Measurements from ENCODE around the gene STAT3. TPM values are rescaled to one million over a fixed set of nuclear protein-coding genes. Genes with fewer than 3 reads are reported as not detected.
A peak's percentile ranks its signal among the peaks of the same experiment; 100 is the strongest.
"Not testable (repeated sequence)": the region's sequence is repeated elsewhere in the genome, so short reads cannot be mapped to it uniquely, and the experiment has no call there.

STAT3 gene
- total RNA-seq, 1 donor from 2014 or later, result 116 TPM

DNA sequence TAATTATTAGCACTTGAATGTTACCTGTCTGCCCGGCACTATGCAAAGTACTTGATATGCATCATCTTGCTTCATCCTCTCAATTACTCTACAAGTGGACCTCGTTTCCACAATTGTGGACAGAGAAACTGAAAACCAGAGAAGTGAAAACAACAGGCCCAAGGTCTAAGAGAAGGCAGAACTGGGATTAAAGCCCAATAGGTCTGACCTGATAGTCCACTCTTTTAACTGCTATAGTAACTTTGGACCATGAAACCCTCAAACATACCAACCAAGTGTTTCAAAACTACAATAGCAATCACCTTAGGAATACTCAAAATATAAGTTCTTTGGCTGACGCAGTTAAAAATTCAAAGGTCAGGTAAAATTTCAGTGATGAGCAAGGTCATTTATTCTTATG is 7.3 kb downstream of the STAT3 start:
- Histone ChIP-seq H3K27me3 (ENCODE audit: low read depth) (no peaks in the 10 kb centered on the region), H3K36me3 (peaks cover 9% of the 10 kb centered on the region), H3K27ac (replicated peaks) (peak overlapping the region; percentile 59), H3K4me3 (no peak overlapping the region), H3K4me1 (peaks cover 98% of the 10 kb centered on the region), H3K9me3 (replicated peaks) (no peaks in the 10 kb centered on the region)
- intact Hi-C loops (cut with micrococcal nuclease), result no loop called here
- DNase-seq, result no peak
- TF ChIP-seq, protein P1, sequence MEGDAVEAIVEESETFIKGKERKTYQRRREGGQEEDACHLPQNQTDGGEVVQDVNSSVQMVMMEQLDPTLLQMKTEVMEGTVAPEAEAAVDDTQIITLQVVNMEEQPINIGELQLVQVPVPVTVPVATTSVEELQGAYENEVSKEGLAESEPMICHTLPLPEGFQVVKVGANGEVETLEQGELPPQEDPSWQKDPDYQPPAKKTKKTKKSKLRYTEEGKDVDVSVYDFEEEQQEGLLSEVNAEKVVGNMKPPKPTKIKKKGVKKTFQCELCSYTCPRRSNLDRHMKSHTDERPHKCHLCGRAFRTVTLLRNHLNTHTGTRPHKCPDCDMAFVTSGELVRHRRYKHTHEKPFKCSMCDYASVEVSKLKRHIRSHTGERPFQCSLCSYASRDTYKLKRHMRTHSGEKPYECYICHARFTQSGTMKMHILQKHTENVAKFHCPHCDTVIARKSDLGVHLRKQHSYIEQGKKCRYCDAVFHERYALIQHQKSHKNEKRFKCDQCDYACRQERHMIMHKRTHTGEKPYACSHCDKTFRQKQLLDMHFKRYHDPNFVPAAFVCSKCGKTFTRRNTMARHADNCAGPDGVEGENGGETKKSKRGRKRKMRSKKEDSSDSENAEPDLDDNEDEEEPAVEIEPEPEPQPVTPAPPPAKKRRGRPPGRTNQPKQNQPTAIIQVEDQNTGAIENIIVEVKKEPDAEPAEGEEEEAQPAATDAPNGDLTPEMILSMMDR (IDR thresholded peaks at IDR 0.05; ENCODE audit: borderline replicate concordance), result no peak

DNA sequence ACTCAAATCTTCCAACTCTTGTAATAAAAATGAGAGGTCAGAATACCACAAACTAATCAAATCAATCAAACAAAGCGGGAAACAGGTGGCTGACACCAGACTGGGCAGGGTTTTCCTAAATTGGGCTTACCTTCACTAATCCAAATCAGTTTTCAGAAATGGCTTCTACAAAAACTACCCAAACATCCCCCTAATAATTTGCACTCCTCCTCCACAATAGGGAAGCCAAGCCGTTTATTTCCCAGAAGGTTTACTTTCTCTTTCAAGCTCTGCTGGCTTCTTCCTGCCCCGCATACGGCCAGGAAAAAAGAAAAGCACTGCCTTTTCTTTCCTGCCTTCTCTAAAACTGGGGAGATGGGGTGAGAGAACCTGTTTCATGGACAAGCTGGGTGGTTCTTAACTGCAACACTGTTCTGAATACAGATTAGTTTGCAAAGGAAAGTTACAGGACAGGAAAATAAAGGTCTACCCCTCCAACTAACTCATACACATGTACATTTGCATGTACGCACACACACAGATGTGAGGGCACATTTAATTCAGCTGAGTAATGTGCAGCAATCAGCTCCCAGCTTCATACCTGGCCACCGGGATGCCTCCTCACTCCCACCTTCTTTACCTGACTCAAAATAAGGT is 9.2 kb downstream of the STAT3 start:
- peaks cover 9% of the 10 kb centered on the region for H3K36me3 ChIP-seq
- TF ChIP-seq, protein P1 (IDR thresholded peaks at IDR 0.05; ENCODE audit: borderline replicate concordance), result no peak
- no peak for DNase-seq
- no peaks in the 10 kb centered on the region for H3K27me3 ChIP-seq (ENCODE audit: low read depth)
- H3K4me3 ChIP-seq, result peak overlapping the region; percentile 49
- H3K4me1 ChIP-seq, result peaks cover 98% of the 10 kb centered on the region
- intact Hi-C loops (cut with micrococcal nuclease), result no loop called here
- peak overlapping the region; percentile 79 for H3K27ac ChIP-seq (replicated peaks)
- H3K9me3 ChIP-seq (replicated peaks), result no peaks in the 10 kb centered on the region

DNA sequence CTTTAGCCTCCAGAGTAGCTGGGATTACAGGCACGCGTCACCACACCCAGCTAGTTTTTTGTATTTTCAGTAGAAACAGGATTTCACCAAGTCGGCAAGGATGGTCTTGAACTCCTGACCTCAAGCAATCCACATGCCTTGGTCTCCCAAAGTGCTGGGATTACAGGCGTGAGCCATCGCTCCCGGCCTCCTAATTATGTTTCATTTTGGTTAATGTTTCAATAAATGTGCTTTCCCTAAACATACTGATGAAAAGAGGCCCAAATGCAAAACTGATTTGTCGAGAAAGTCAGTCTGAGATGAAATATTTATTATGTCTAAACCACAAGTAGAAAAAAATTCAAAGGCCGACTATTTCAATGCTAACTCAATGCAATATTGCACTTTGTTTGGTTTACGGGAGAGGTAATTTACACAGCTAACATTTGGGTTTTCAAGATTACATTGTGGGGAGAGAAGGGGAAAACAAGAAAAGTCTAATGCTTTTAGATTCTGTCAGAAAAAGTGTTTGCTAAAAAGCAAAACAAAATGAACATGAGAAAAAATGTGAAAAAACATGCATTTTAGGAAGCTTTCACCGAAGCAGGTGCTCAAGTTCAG is 9.8 kb downstream of the STAT3 start:
- intact Hi-C loops (cut with micrococcal nuclease), result no loop called here
- H3K9me3 ChIP-seq (replicated peaks), result no peaks in the 10 kb centered on the region
- peak overlapping the region; percentile 49 for H3K4me3 ChIP-seq
- TF ChIP-seq, protein P1 (IDR thresholded peaks at IDR 0.05; ENCODE audit: borderline replicate concordance), result no peak
- H3K27me3 ChIP-seq (ENCODE audit: low read depth), result no peaks in the 10 kb centered on the region
- no peak for DNase-seq
- peak overlapping the region; percentile 79 for H3K27ac ChIP-seq (replicated peaks)
- peaks cover 4% of the 10 kb centered on the region for H3K36me3 ChIP-seq
- peaks cover 97% of the 10 kb centered on the region for H3K4me1 ChIP-seq

DNA sequence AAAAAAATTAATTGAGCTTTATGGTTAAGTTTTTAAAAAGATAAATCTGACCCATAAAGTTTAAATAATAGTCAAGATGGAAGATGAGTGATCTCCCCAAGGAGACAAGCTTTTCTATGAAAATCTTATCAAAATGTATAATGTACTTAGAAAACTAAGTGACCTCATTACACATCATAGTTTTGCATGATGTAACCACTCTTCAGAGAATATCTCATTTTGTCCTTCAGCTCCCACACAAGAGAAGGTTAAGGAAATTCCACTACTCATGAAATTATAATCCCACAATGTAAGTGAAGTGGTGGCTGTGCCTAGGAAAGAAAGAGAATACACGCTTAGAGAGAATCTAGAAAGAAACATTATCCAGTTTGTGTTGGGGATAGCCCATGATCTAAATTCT is 14.3 kb downstream of the STAT3 start:
- Histone ChIP-seq H3K27me3 (ENCODE audit: low read depth) (no peaks in the 10 kb centered on the region), H3K4me1 (peaks cover 66% of the 10 kb centered on the region), H3K27ac (replicated peaks) (peak overlapping the region; percentile 20), H3K4me3 (no peak overlapping the region), H3K9me3 (replicated peaks) (no peaks in the 10 kb centered on the region), H3K36me3 (peaks cover 18% of the 10 kb centered on the region)
- intact Hi-C loops (cut with micrococcal nuclease), result no loop called here
- DNase-seq, result no peak
- TF ChIP-seq, protein P1 (IDR thresholded peaks at IDR 0.05; ENCODE audit: borderline replicate concordance), result no peak

DNA sequence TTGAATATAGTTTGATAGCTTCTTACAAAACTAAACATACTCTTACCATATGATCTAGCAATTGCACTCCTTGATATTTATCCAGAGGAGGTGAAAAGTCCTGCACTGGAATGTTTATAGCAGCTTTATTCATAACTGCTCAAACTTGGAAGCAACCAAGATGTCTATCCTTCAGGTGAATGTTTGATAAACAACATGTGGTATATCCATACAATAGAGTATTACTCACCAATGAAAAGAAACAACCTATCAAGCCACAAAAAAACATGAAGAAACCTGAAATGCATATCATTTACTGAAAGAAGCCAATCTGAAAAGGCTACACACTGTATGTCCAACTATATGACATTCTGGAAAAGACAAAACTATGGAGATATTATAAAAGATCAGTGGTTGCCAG is 16.1 kb downstream of the STAT3 start:
- no peak overlapping the region for H3K27ac ChIP-seq (replicated peaks)
- intact Hi-C loops (cut with micrococcal nuclease), result no loop called here
- no peak for DNase-seq
- no peaks in the 10 kb centered on the region for H3K27me3 ChIP-seq (ENCODE audit: low read depth)
- H3K9me3 ChIP-seq (replicated peaks), result no peaks in the 10 kb centered on the region
- peaks cover 18% of the 10 kb centered on the region for H3K36me3 ChIP-seq
- H3K4me1 ChIP-seq, result peaks cover 66% of the 10 kb centered on the region
- TF ChIP-seq, protein P1 (IDR thresholded peaks at IDR 0.05; ENCODE audit: borderline replicate concordance), result no peak
- no peak overlapping the region for H3K4me3 ChIP-seq

DNA sequence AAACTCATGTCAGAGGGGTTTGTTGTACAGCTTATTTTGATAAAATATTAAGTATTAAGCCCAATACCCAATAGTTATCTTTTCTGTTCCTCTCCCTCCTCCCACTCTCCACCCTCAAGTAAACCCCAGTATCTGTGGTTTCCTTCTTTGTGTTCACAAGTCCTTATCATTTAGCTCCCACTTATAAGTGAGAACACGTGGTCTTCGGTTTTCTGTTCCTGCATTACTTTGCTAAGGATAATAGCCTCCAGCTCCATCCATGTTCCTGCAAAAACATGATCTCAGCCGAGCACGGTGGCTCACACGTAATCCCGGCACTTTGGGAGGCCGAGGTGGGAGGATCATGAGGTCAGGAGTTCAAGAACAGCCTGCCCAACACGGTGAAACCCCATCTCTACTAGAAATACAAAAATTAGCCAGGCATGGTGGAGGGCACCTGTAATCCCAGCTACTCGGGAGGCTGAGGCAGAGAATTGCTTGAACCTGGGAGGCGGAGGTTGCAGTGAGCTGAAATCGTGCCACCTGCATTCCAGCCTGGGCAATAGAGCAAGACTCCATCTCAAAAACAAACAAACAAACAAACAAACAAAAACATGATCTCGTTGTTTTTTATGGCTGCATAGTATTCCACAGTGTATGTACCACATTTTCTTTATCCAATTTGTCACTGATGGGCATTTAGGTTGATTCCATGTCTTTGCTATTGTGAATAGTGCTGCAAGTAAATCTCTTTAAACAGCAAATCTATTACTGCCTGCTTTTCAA is 19.3 kb downstream of the STAT3 start:
- Histone ChIP-seq H3K4me1 (peaks cover 68% of the 10 kb centered on the region), H3K36me3 (peaks cover 18% of the 10 kb centered on the region)
- H3K27me3 ChIP-seq (ENCODE audit: low read depth); DNase-seq; H3K27ac ChIP-seq (replicated peaks); intact Hi-C loops (cut with micrococcal nuclease); H3K4me3 ChIP-seq; H3K9me3 ChIP-seq (replicated peaks): not testable (repeated sequence)

DNA sequence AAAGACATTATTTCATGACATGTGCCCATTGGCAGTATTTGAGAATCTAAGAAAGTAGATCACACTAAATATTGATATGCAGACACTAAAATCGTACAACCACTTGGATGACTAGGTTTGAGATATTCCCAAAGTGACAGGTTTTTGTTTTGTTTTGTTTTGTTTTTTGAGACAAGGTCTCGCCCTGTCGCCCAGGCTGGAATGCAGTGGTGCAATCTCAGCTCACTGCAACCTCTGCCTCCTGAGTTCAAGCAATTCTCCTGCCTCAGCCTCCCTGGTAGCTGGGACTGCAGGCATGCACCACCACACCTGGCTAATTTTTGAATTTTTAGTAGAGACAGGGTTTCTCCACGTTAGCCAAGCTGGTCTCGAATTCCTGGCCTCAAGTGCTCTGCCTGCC is 19.9 kb downstream of the STAT3 start:
- Histone ChIP-seq H3K36me3 (peaks cover 18% of the 10 kb centered on the region), H3K4me1 (peaks cover 70% of the 10 kb centered on the region)
- H3K4me3 ChIP-seq; H3K27me3 ChIP-seq (ENCODE audit: low read depth); H3K27ac ChIP-seq (replicated peaks); intact Hi-C loops (cut with micrococcal nuclease); H3K9me3 ChIP-seq (replicated peaks); DNase-seq: not testable (repeated sequence)
